Ishikawa (cell line): Measurements from ENCODE around the gene KLHL26.

Experiments used
- CEBPB ChIP-seq: IDR thresholded peaks from 2 replicates; pipeline ENCODE4 v1.6.1; 2012
- CREB1 ChIP-seq: IDR thresholded peaks from 2 replicates; pipeline ENCODE4 v1.6.1; 2012; ENCODE audit warnings: low read depth
- EGR1 ChIP-seq: IDR thresholded peaks from 2 replicates; pipeline ENCODE4 v1.6.1; 2012
- EP300 ChIP-seq: IDR thresholded peaks from 2 replicates; pipeline ENCODE4 v1.6.1; 2012; ENCODE audit warnings: borderline replicate concordance
- FOXM1 ChIP-seq: IDR thresholded peaks from 2 replicates; pipeline ENCODE4 v1.6.1; 2012; ENCODE audit warnings: low read depth, borderline replicate concordance
- NFIC ChIP-seq: IDR thresholded peaks from 2 replicates; pipeline ENCODE4 v1.6.1; 2012
- RAD21 ChIP-seq: IDR thresholded peaks from 2 replicates; pipeline ENCODE4 v1.6.1; 2012; ENCODE audit warnings: low read depth
- TAF1 ChIP-seq: IDR thresholded peaks from 2 replicates; pipeline ENCODE4 v1.6.1; 2012; ENCODE audit warnings: low read depth, mild to moderate bottlenecking
- TCF12 ChIP-seq: IDR thresholded peaks from 2 replicates; pipeline ENCODE4 v1.6.1; 2012; ENCODE audit warnings: low read depth
- TEAD4 ChIP-seq: IDR thresholded peaks from 2 replicates; pipeline ENCODE4 v1.6.1; 2012
- USF1 ChIP-seq: IDR thresholded peaks from 2 replicates; pipeline ENCODE4 v1.6.1; 2012
- YY1 ChIP-seq: IDR thresholded peaks from 2 replicates; pipeline ENCODE4 v1.6.1; 2012; ENCODE audit warnings: low read depth
- ZBTB7A ChIP-seq: IDR thresholded peaks from 2 replicates; pipeline ENCODE4 v1.6.1; 2012; ENCODE audit warnings: low read depth
- TF ChIP-seq, protein P1 (sequence below): IDR thresholded peaks from 2 replicates; pipeline ENCODE4 v1.6.1; 2012; ENCODE audit warnings: low read depth, mild to moderate bottlenecking
- TF ChIP-seq, protein P2 (sequence below): IDR thresholded peaks from 2 replicates; pipeline ENCODE4 v1.6.1; 2012

Gene KLHL26

DNA sequence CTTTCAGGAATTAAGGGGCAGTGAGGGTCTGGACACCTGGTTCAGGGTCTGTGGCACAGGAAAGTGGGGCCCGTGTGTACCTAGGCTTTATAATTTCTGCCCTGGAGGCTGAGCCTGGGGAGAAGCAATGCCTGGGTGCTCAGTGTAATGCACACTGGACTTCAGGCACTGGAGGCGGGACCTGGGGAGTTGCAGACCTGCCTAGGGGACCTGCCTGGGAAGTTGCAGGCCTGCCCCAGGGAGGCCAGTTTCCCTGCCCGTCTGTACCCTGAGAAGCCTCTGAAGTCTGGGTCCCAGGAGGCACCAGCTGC, 26.6 kb upstream of the KLHL26 start:
- no peak for TF ChIP-seq RAD21
- no peak for TF ChIP-seq FOXM1
- no peak for TF ChIP-seq NFIC
- TF ChIP-seq EGR1: no peak
- TF ChIP-seq, protein P1, sequence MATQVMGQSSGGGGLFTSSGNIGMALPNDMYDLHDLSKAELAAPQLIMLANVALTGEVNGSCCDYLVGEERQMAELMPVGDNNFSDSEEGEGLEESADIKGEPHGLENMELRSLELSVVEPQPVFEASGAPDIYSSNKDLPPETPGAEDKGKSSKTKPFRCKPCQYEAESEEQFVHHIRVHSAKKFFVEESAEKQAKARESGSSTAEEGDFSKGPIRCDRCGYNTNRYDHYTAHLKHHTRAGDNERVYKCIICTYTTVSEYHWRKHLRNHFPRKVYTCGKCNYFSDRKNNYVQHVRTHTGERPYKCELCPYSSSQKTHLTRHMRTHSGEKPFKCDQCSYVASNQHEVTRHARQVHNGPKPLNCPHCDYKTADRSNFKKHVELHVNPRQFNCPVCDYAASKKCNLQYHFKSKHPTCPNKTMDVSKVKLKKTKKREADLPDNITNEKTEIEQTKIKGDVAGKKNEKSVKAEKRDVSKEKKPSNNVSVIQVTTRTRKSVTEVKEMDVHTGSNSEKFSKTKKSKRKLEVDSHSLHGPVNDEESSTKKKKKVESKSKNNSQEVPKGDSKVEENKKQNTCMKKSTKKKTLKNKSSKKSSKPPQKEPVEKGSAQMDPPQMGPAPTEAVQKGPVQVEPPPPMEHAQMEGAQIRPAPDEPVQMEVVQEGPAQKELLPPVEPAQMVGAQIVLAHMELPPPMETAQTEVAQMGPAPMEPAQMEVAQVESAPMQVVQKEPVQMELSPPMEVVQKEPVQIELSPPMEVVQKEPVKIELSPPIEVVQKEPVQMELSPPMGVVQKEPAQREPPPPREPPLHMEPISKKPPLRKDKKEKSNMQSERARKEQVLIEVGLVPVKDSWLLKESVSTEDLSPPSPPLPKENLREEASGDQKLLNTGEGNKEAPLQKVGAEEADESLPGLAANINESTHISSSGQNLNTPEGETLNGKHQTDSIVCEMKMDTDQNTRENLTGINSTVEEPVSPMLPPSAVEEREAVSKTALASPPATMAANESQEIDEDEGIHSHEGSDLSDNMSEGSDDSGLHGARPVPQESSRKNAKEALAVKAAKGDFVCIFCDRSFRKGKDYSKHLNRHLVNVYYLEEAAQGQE: no peak
- TF ChIP-seq YY1: no peak
- TF ChIP-seq TAF1: no peak
- no peak for TF ChIP-seq CEBPB
- TF ChIP-seq TEAD4: no peak
- no peak for TF ChIP-seq EP300
- TF ChIP-seq CREB1: no peak
- TF ChIP-seq USF1: no peak
- TF ChIP-seq ZBTB7A: no peak
- TF ChIP-seq, protein P2, sequence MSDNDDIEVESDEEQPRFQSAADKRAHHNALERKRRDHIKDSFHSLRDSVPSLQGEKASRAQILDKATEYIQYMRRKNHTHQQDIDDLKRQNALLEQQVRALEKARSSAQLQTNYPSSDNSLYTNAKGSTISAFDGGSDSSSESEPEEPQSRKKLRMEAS: no peak

- TF ChIP-seq USF1 (no peak), RAD21 (no peak), YY1 (peak; percentile 56), TAF1 (no peak), CEBPB (peak; percentile 11; the same call in 1 of the 2 replicates), FOXM1 (peak; percentile 65), EP300 (peak; percentile 84), TEAD4 (peak; percentile 82), ZBTB7A (peak; percentile 97), TCF12 (peak; percentile 93), EGR1 (no peak), NFIC (peak; percentile 67; the same call in 1 of the 2 replicates), CREB1 (no peak)
- TF ChIP-seq, protein P2: peak; percentile 8; the same call in 1 of the 2 replicates
- TF ChIP-seq, protein P1: no peak
Measured at GRCh38 chr19:18610556-18611326, 26.1 kb upstream of the KLHL26 start.

- peak; percentile 59; the same call in 1 of the 2 replicates for TF ChIP-seq ZBTB7A
- TF ChIP-seq, protein P2: 0 out of 2 replicates have a peak, but pooled peaks have one; percentile 14
- TF ChIP-seq RAD21: no peak
- TF ChIP-seq TAF1: no peak
- TF ChIP-seq NFIC: no peak
- peak; percentile 95 for TF ChIP-seq EGR1
- TF ChIP-seq EP300: no peak
- TF ChIP-seq USF1: no peak
- no peak for TF ChIP-seq CREB1
- TF ChIP-seq CEBPB: no peak
- TF ChIP-seq FOXM1: no peak
- no peak for TF ChIP-seq YY1
- no peak for TF ChIP-seq TCF12
Measured at GRCh38 chr19:18611327-18612050, 25.3 kb upstream of the KLHL26 start.

- TF ChIP-seq YY1 (no peak), TEAD4 (no peak), ZBTB7A (no peak), EGR1 (no peak), TAF1 (no peak), RAD21 (no peak), TCF12 (no peak), NFIC (no peak), EP300 (no peak), FOXM1 (no peak), USF1 (no peak), CEBPB (no peak), CREB1 (no peak)
- TF ChIP-seq, protein P2: no peak
- TF ChIP-seq, protein P1: no peak
Measured at GRCh38 chr19:18612051-18612771, 24.6 kb upstream of the KLHL26 start.
